K562 (cell line): ENCODE measurements around the gene ISOC1. TPM values are rescaled to one million over a fixed set of nuclear protein-coding genes. Genes with fewer than 3 reads are reported as not detected.

Experiments used
- ARNT ChIP-seq, 2 experiments: fragments of 450-650 bp; IDR thresholded peaks; 2 replicates each; pipeline ENCODE4 v1.6.1; 2016; ENCODE audit warnings: mild to moderate bottlenecking in 1 of 2
- CEBPZ ChIP-seq: fragments of 150-350 bp; IDR thresholded peaks from 2 replicates; pipeline ENCODE4 v1.6.1; 2014; ENCODE audit warnings: low read depth, mild to moderate bottlenecking, low read length, borderline replicate concordance
- CHCHD3 ChIP-seq: fragments of 250-450 bp; sonication (Bioruptor Pico); IDR thresholded peaks from 2 replicates; pipeline ENCODE4 v2.1.2; 2022; ENCODE audit warnings: mild to moderate bottlenecking
- E2F4 ChIP-seq: sonication (generic); formaldehyde crosslinking; IDR thresholded peaks from 2 replicates; pipeline ENCODE4 v1.8.0; 2022; ENCODE audit warnings: mild to moderate bottlenecking, low read depth, missing genetic modification reagents
- FOXK1 ChIP-seq: sonication (generic); formaldehyde crosslinking; IDR thresholded peaks from 2 replicates; pipeline ENCODE4 v1.8.0; 2022; ENCODE audit warnings: missing genetic modification reagents, mild to moderate bottlenecking, borderline replicate concordance
- HDAC3 ChIP-seq: fragments of 450-650 bp; IDR thresholded peaks from 2 replicates; pipeline ENCODE4 v1.6.1; 2018; ENCODE audit warnings: borderline replicate concordance, mild to moderate bottlenecking, moderate library complexity; ENCODE audit not compliant: partially characterized antibody
- KHSRP ChIP-seq: fragments of 450-650 bp; IDR thresholded peaks from 2 replicates; pipeline ENCODE4 v1.6.1; 2017
- MEF2D ChIP-seq: conservative IDR thresholded peaks from 2 replicates; pipeline ENCODE4 v1.6.1; 2016; ENCODE audit warnings: low read depth, missing genetic modification characterization, missing compliant biosample characterization
- MTA1 ChIP-seq: fragments of 450-650 bp; IDR thresholded peaks from 2 replicates; pipeline ENCODE4 v1.6.1; 2017; ENCODE audit warnings: borderline replicate concordance
- NR0B1 ChIP-seq: fragments of 450-650 bp; IDR thresholded peaks from one replicate; pipeline ENCODE4 v1.6.1; 2018; ENCODE audit warnings: mild to moderate bottlenecking, moderate library complexity; ENCODE audit not compliant: partially characterized antibody
- SMAD4 ChIP-seq: fragments of 250-450 bp; sonication (Bioruptor Pico); conservative IDR thresholded peaks from 2 replicates; pipeline ENCODE4 v1.8.0; 2021; ENCODE audit warnings: inconsistent platforms, mild to moderate bottlenecking, moderate library complexity
- ZNF175 ChIP-seq: fragments of 200-800 bp; sonication (Bioruptor generic); IDR thresholded peaks from 2 replicates; pipeline ENCODE4 v1.6.1; 2016; ENCODE audit warnings: low read depth, mild to moderate bottlenecking, missing genetic modification characterization, missing compliant biosample characterization
- ZNF253 ChIP-seq: fragments of 250-450 bp; sonication (Bioruptor Pico); conservative IDR thresholded peaks from 2 replicates; pipeline ENCODE4 v1.6.1; 2021; ENCODE audit warnings: mild to moderate bottlenecking
- ZNF263 ChIP-seq: sonication (generic); formaldehyde crosslinking; IDR thresholded peaks from 2 replicates; pipeline ENCODE4 v1.8.0; 2022; ENCODE audit warnings: mild to moderate bottlenecking, missing genetic modification reagents, borderline replicate concordance
- ZNF280A ChIP-seq: fragments of 450-650 bp; IDR thresholded peaks from 2 replicates; pipeline ENCODE4 v1.6.1; 2018; ENCODE audit warnings: mild to moderate bottlenecking, low read depth; ENCODE audit not compliant: partially characterized antibody
- polyA plus RNA-seq, 8 experiments: library from polyadenylated mRNA; depleted of rRNA in 4 of 8; stranded (reverse) in 5 of 8; unstranded in 3 of 8; fragments of >200 nt; fragmentation: Nextera tagmentation in 2 of 8; fragmentation: Illumina TruSeq in 1 of 8; extraction: Ambion mirVana in 2 of 8; extraction: Trizol in 1 of 8; gene quantifications; 2 replicates each; pipeline versions ENCODE4 v1.2.1 to v1.2.3, GENCODE V29; 2011 to 2014; ENCODE audit warnings: inconsistent platforms in 1 of 8, missing spikeins in 1 of 8
- total RNA-seq, 7 experiments: library from RNA; depleted of rRNA in 6 of 7; stranded (reverse); fragments of >200 nt in 6 of 7; fragmentation: Illumina TruSeq in 2 of 7; extraction: Trizol in 2 of 7; gene quantifications; 2 replicates each; pipeline versions ENCODE4 v1.2.1 to v1.2.3, GENCODE V29; 2011 to 2021; ENCODE audit warnings: low replicate concordance in 1 of 7
- TF ChIP-seq, protein P1 (sequence below): sonication (generic); formaldehyde crosslinking; IDR thresholded peaks from 2 replicates; pipeline ENCODE4 v1.8.0; 2022; ENCODE audit warnings: mild to moderate bottlenecking, missing genetic modification reagents

Gene ISOC1
- total and polyA plus RNA-seq, 9 of the 15 experiments (the other 6 are each of a cell fraction or from before 2014, with no cell fraction given): 14.0 to 67.9 (median 51.3) TPM

- TF ChIP-seq, protein P1, sequence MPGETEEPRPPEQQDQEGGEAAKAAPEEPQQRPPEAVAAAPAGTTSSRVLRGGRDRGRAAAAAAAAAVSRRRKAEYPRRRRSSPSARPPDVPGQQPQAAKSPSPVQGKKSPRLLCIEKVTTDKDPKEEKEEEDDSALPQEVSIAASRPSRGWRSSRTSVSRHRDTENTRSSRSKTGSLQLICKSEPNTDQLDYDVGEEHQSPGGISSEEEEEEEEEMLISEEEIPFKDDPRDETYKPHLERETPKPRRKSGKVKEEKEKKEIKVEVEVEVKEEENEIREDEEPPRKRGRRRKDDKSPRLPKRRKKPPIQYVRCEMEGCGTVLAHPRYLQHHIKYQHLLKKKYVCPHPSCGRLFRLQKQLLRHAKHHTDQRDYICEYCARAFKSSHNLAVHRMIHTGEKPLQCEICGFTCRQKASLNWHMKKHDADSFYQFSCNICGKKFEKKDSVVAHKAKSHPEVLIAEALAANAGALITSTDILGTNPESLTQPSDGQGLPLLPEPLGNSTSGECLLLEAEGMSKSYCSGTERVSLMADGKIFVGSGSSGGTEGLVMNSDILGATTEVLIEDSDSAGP (CRISPR knock-in tag): no peak
- TF ChIP-seq SMAD4 (CRISPR knock-in tag) (peak; percentile 10), ARNT (IDR thresholded peaks at IDR 0.05) (peak in 1 of 2 experiments; percentile 87), MEF2D (tag) (peak; percentile 77; the same call in 1 of the 2 replicates), ZNF253 (CRISPR knock-in tag) (no peak), HDAC3 (peak; percentile 60), KHSRP (peak; percentile 17; the same call in 1 of the 2 replicates), NR0B1 (no peak), MTA1 (no peak), CEBPZ (no peak), ZNF175 (CRISPR knock-in tag) (no peak), ZNF263 (no peak), ZNF280A (no peak), FOXK1 (CRISPR knock-in tag) (no peak), CHCHD3 (CRISPR knock-in tag) (no peak), E2F4 (CRISPR knock-in tag) (no peak)
These were observed 12.1 kb upstream of the ISOC1 start (continued) for GRCh38 chr5:129082225-129083136.
